HG03097 (cell line): ENCODE measurements around the gene BEND7.

Source experiments
- ATAC-seq: cut with Tn5 transposase; IDR thresholded peaks from one replicate; pipeline ENCODE4 v1.9.1; 2021; ENCODE audit not compliant: unreplicated experiment, low FRiP score

Gene BEND7

GRCh38 chr10:13485623-13486022, 43.2 kb downstream of the BEND7 start:
- ATAC-seq, result no peak

- ATAC-seq, result no peak
Measured at GRCh38 chr10:13483951-13484350, 44.9 kb downstream of the BEND7 start.

GRCh38 chr10:13483073-13483472, 45.7 kb downstream of the BEND7 start:
- no peak for ATAC-seq

- ATAC-seq, result no peak
Measured at GRCh38 chr10:13481690-13482089, 47.1 kb downstream of the BEND7 start.

- no peak for ATAC-seq
Measured at GRCh38 chr10:13475124-13475523, 53.7 kb downstream of the BEND7 start.

- no peak for ATAC-seq
Measured at GRCh38 chr10:13473986-13474385, 54.8 kb downstream of the BEND7 start.

GRCh38 chr10:13472359-13472758, 56.5 kb downstream of the BEND7 start:
- ATAC-seq, result no peak

GRCh38 chr10:13470270-13470669, 58.5 kb downstream of the BEND7 start:
- no peak for ATAC-seq

GRCh38 chr10:13462551-13462950, 66.3 kb downstream of the BEND7 start:
- ATAC-seq, result no peak

- ATAC-seq, result no peak
Measured at GRCh38 chr10:13458687-13459012, 70.2 kb downstream of the BEND7 start.

- no peak for ATAC-seq
Measured at GRCh38 chr10:13457958-13458686, 70.7 kb downstream of the BEND7 start.

- ATAC-seq, result no peak
Measured at GRCh38 chr10:13453896-13454295, 74.9 kb downstream of the BEND7 start.

- ATAC-seq, result no peak
Measured at GRCh38 chr10:13450069-13450468, 78.7 kb downstream of the BEND7 start.

- no peak for ATAC-seq
Measured at GRCh38 chr10:13449296-13449695, 79.5 kb downstream of the BEND7 start.

GRCh38 chr10:13448216-13448615, 80.6 kb downstream of the BEND7 start:
- no peak for ATAC-seq

- ATAC-seq, result no peak
Measured at GRCh38 chr10:13445656-13446400, 83.0 kb downstream of the BEND7 start.

- no peak for ATAC-seq
Measured at GRCh38 chr10:13441476-13441875, 87.3 kb downstream of the BEND7 start.

- ATAC-seq, result no peak
Measured at GRCh38 chr10:13440185-13441061, 88.4 kb downstream of the BEND7 start.

- ATAC-seq, result no peak
Measured at GRCh38 chr10:13439313-13440184, 89.3 kb downstream of the BEND7 start.

GRCh38 chr10:13437026-13437555, 91.7 kb downstream of the BEND7 start:
- ATAC-seq, result no peak
